Medulla oblongata (tissue), 1 donor: ENCODE results near the gene SLC22A14.
"Not testable (repeated sequence)": the region's sequence is repeated elsewhere in the genome, so short reads cannot be mapped to it uniquely, and the experiment has no call there.

ENCODE experiments used
- DNase-seq: peaks from one replicate; pipeline ENCODE4 v3.0.0-alpha.2; 2015; ENCODE audit errors: extremely low spot score

Gene SLC22A14

GRCh38 chr3:38313263-38313662 lies 31.2 kb downstream of the SLC22A14 start:
- no peak for DNase-seq

DNA sequence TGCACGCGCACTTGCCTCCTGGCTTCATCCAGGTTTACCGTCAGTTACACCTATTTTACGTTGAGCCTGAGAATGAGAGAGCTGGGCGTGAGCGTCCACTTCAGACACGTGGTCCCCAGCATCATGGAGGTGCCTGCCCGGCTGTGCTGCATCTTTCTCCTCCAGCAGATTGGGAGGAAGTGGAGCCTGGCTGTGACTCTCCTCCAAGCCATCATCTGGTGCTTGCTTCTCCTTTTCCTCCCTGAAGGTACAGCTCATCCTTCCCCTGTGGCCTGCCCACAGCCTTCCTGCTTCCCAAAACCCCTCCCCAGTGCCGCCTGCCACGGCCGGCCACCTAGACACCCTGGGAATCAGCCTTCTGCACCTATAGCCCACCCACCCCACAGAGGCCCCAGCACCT lies 31.6 kb downstream of the SLC22A14 start:
- no peak for DNase-seq

DNA sequence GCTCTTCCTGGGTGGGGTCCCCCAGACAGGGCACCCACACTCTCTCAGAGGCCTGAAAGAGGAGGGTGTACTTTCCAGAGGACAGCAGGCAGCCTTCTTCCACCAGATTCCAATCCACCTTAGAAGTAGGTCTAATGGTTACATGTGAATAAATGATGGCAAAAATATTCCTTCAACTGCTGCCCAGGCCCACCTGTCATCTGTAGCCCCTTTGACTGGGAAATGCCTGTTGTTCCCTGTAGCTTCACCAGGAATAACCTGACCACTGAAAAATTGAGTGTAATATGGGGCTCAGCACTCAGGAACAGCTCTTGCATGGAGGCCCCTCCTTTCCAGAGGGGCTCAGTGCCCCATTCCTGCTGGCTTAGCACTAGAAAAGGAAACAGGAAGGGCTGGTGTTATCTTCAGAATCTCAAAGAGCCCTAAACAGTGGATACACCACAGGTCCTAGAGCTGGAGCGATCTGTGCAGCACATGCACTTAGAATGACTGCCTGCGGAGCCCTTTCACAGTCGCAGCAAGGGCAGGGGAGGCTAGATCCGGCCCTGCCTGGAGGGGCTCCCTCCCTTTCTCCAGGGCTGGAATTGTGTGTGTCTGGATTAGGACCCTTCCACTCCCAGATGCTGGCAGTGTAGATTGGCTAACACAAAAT lies 32.1 kb downstream of the SLC22A14 start:
- DNase-seq: no peak

DNA sequence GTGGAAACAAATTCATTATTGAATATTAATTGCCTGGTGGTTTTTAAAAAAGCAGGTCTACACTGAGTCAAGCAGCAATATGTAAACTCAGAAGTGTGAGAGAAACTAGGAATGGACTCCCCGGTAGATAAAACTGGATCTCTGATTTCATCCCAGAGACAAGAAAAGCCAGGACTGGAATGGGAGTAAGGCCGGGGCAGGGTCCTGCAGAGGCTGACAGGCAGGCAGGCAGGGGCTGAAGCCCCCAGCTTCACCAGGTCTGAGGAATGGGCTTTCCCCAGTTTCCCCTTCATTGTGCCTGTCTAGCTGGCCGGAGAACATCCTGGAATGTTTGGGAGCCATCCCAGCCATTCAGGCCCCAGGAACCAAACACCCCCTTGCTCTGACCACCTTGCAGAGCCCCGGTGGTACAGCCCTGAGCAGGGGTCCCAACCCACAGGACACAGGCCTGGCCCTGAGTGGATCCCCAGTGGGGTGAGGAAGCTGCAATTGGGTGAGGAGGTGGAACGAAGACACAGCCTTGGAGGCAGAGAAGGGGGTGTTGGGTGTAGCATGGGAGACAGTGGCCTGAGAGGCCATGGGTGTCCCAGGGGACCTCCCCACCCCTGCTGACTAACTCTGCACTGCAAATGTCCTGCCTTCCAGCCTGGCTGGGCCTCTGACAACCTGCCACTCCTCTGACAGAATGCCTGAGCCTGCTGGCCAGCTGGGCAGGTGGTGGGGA lies 32.8 kb downstream of the SLC22A14 start:
- no peak for DNase-seq

GRCh38 chr3:38315488-38316230 lies 33.6 kb downstream of the SLC22A14 start:
- DNase-seq: no peak

- no peak for DNase-seq
Observed at GRCh38 chr3:38316356-38317191, 34.5 kb downstream of the SLC22A14 start.

GRCh38 chr3:38317192-38317759 lies 35.2 kb downstream of the SLC22A14 start:
- DNase-seq: no peak

DNA sequence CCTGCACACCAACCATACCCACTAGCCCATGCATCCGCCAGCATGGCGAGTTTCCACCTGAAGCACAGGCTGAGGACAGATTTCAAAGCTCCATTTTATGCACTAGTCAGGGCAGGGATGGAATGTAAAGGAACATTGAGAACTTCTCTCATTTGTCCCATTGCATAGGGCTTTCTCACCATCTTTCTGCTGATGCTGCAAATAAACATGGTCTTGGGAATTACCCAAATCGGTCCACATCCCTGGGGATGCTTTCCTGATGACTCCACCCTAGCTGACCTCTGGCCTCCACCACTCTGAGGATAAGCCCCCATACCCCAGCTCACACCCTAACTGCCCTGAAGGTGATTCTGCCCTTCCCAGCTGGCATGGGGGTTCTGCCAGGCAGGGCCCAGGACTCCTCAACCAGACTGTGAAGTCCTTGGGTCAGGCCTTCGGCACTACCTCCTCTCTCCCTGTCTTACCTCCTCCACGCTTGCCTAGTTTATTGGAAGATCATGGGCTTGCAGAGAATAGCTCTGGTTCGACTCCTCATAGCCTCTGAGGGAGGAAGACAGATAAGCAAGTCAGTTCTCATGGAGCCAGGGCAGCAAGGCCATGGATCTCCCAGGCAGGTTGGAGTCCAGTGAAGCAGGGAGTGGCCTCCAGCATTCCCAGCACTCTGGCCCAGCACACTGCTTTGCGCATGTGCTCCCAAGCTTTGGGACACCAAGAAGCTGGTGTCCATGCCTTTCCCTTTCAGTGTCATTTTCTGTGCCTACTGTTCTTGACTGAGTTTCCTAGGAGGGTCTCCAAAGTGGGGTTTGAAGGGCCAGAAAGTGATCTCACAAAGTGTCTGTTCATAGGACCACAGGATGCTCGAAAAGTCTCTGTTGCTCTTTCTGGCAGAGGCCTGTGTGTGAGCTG lies 36.9 kb downstream of the SLC22A14 start:
- DNase-seq: no peak

DNA sequence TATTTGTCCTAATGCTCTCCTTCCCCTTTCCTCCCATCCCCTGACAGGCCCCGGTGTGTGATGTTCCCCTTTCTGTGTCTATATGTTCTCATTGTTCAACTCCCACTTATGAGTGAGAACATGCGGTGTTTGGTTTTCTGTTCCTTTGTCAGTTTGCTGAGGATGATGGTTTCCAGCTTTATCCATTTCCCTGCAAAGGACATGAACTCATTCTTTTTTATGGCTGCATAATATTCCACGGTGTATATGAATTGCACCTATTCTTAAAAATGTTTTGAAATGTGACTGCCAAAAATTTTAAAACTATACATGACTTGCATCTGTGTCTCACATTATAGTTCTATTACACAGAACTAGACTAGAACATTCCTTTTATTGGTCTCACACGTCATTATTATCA lies 38.5 kb downstream of the SLC22A14 start:
- not testable (repeated sequence) for DNase-seq

DNA sequence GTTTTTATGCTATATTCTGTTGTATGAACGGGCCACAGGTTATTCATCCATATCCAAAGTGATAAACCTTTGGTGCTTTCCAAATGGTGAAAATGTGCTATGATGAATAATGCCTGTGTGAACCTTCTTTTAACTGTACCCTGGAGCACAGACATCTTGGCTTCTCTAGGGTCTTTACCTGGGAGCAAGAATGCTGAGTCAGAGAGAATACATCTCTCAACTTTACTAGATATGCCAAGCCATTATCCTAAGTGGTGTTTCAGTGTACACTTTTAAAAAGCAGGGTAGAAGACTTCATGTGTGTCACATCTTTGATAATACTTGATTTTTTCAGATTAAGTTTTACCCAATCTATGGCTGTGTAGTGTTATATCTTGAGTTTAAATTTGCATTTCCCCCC lies 41.0 kb downstream of the SLC22A14 start:
- no peak for DNase-seq

- no peak for DNase-seq
Observed at GRCh38 chr3:38325256-38325655, 43.2 kb downstream of the SLC22A14 start.

DNA sequence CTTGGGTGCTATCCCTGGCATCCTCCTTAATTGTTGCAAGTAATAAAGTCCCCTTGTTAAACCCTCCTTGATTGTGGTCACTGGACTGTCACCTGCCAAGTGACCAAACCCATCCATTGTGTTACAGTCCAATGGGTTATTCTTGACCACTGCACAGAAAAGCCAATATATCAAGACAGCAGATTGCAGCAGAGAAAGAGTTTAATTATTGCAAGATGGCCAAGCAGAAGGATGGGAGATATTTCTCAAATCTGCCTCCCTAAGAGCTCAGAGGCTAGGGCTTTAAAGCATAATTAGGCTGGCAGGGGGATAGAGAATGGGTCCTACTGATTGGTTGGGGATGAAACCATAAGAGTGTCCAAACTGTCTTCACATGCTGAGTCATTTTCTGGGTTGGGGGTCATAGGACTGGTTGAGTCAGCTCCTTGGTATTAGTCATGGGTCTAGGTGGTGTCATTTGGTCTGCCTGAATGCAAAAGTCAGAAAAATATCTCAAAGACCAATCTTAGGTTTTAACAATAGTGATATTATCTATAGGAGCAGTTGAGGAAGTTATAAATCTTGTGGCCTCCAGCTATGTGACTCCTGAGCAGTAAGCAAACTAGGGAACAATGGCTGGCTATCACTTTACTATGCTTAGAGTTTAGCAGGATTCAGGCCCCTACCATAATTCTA lies 45.4 kb downstream of the SLC22A14 start:
- no peak for DNase-seq

GRCh38 chr3:38331257-38332022 lies 49.3 kb downstream of the SLC22A14 start:
- no peak for DNase-seq

- no peak for DNase-seq
Observed at GRCh38 chr3:38332201-38332600, 50.1 kb downstream of the SLC22A14 start.

- peak; percentile 7 for DNase-seq
Observed at GRCh38 chr3:38334142-38335055, 52.3 kb downstream of the SLC22A14 start.

DNA sequence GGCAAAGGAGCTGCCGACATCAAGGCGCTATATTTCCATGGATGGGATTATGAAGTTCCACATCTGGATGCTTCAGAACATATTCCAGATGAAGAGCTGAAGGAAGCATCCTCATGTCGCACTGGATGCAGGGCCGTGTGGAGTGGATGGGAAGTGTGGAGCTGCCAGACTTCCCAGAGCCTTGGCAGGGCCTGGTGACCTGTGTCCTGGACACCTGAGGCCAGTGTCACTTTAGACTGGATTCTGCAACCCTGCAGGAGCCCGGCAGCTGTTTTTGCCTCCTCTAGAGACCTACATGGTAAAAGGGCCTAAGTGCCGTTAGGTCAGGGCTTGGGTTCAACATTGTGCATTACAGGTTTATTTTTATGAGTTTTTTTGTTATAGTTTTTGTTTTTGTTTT lies 53.2 kb downstream of the SLC22A14 start:
- no peak for DNase-seq

- no peak for DNase-seq
Observed at GRCh38 chr3:38337703-38338102, 55.6 kb downstream of the SLC22A14 start.
